ENCODE data around the gene AJAP1.

The AJAP1 gene

GRCh38 chr1:4743978-4744750 lies 89.8 kb downstream of the AJAP1 start:
- no peak for DNase-seq

GRCh38 chr1:4745560-4745959 lies 91.2 kb downstream of the AJAP1 start:
- DNase-seq: no peak

GRCh38 chr1:4749406-4749805 lies 95.0 kb downstream of the AJAP1 start:
- no peak for DNase-seq

GRCh38 chr1:4750177-4750576 lies 95.8 kb downstream of the AJAP1 start:
- no peak for DNase-seq

GRCh38 chr1:4752059-4752458 lies 97.7 kb downstream of the AJAP1 start:
- no peak for DNase-seq

- no peak for DNase-seq
Observed at GRCh38 chr1:4754816-4755215, 100.4 kb downstream of the AJAP1 start.

GRCh38 chr1:4755301-4755845 lies 101.0 kb downstream of the AJAP1 start:
- DNase-seq: no peak

GRCh38 chr1:4755864-4756504 lies 101.6 kb downstream of the AJAP1 start:
- DNase-seq: no peak

- no peak for DNase-seq
Observed at GRCh38 chr1:4756851-4757580, 102.6 kb downstream of the AJAP1 start.

- no peak for DNase-seq
Observed at GRCh38 chr1:4759671-4760070, 105.3 kb downstream of the AJAP1 start.

- no peak for DNase-seq
Observed at GRCh38 chr1:4760088-4760487, 105.7 kb downstream of the AJAP1 start.

GRCh38 chr1:4761324-4761723 lies 106.9 kb downstream of the AJAP1 start:
- DNase-seq: no peak

GRCh38 chr1:4762146-4762545 lies 107.7 kb downstream of the AJAP1 start:
- no peak for DNase-seq

- no peak for DNase-seq
Observed at GRCh38 chr1:4767308-4767707, 112.9 kb downstream of the AJAP1 start.

GRCh38 chr1:4768553-4768952 lies 114.1 kb downstream of the AJAP1 start:
- no peak for DNase-seq

GRCh38 chr1:4769516-4770280 lies 115.3 kb downstream of the AJAP1 start:
- no peak for DNase-seq

GRCh38 chr1:4770713-4771112 lies 116.3 kb downstream of the AJAP1 start:
- no peak for DNase-seq

- DNase-seq: no peak
Observed at GRCh38 chr1:4771267-4771666, 116.9 kb downstream of the AJAP1 start.

- DNase-seq: no peak
Observed at GRCh38 chr1:4771721-4772120, 117.3 kb downstream of the AJAP1 start.

- DNase-seq: no peak
Observed at GRCh38 chr1:4772294-4773010, 118.0 kb downstream of the AJAP1 start.

GRCh38 chr1:4773226-4773625 lies 118.8 kb downstream of the AJAP1 start:
- DNase-seq: no peak

GRCh38 chr1:4775506-4775905 lies 121.1 kb downstream of the AJAP1 start:
- no peak for DNase-seq
